GM03348 (cell line): Measurements from ENCODE around the gene BCL2.

Experiments used
- DNase-seq: peaks from one replicate; pipeline ENCODE4 v3.0.0; 2012; ENCODE audit warnings: low spot score

BCL2 gene

DNA sequence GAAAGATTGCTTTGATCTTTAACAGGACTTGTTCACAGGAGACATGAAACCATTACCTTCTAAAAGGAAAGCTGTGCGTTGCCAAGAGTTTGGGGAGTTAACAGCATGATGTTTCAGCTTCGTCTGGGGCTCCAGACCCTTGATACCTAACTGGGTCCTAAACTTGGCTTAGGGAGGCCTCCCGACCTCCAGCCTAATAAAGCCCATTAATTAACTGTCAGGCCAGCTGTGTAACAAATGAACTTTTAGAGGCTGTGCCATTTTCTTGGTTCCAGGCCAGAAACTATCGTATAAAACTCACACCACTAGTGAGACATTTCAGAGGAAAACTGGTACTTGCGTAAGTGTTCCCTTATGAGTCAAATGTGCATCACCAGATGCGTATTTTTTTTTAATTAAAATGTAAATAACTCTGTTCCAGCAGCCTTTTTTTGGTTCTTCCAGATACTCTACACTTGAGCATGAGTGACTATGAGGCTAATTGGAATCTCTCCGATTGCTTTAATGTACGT, 236.5 kb downstream of the BCL2 start:
- no peak for DNase-seq

DNA sequence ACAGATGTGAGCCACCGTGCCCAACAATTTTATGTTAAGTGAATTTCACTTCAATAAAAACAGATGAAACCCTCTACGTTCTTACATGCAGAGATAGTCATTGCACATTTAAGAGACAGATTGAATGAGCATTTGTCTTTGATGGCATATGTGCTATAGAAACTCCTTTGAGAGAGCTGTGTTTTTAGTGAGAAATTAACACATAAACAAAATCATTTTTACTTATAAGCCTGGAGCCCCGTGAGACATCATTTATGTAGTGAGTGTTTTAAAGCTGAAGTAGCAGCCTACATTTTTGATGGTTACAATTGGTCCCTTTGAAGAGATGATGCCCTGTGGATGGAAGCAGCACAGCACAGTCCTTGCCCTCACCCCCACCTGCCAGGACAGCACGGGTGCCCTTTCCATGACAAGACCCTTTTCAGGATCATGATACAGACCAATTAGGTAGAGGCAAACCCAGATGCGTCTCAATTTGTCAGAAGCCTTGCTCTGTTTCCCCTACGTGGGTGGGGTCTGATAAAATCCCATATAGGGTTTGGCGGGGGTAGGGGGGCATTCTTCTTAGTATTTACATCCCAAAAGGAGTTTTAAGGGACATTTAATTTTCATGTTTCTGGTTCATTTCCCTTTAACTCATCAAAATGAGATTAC, 237.1 kb downstream of the BCL2 start:
- DNase-seq = no peak

DNA sequence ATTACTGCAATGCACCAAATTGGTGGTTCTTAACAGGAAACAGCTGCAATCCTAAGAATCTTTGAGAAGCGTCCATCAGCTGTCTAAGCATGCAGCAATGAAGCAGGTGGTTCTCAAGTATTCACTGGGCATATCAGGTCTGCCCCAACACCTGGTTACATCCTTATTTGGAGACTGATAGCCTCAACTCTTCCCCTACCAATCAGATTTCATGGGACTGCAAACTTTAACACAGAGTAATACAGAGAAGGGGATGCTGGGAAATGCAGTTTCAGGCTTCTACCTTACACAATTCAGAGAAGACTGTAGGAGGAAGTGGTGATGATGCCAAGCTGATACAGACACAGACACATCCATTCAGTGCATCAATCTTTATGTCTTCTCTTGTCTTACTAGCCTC, 240.5 kb downstream of the BCL2 start:
- no peak for DNase-seq

DNA sequence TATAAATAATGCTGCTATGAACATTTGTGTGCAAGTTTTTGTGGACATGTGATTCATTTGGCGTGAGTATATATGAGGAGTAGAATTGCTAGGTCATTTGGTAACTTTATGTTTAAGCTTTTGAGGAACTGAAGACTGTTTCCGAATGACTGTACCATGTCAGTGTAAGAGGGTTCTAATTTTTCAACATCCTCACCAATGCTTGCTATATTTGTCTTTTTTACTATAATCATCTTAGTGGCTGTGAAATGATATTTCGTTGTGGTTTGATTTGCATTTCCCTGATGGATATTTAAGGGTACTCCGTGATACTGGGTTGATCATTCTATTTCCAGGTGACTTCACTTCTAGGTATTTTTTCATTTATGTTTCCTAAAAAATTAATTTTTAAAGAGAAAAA, 241.1 kb downstream of the BCL2 start:
- DNase-seq = no peak

DNA sequence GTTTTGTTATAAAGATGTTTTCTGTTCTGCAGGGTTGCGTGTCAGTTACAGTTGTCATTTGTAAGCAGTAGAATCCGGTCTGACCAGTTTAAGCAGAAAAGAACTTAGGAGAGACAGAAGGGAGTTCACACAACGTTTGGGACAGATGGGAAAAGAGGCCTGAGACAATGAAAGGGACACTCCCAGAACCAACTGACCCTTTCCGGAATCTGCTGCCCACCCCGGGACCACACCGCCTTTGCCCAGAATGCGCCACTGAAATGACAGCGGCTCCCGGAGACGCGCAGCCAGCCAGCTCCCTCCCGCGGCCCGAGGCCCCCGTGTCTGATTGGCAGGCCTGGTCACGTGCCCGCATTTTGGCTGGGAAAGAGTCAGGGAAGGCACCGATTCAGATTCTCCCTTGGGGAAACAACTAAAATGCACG, 244.6 kb downstream of the BCL2 start:
- DNase-seq = peak; percentile 93

DNA sequence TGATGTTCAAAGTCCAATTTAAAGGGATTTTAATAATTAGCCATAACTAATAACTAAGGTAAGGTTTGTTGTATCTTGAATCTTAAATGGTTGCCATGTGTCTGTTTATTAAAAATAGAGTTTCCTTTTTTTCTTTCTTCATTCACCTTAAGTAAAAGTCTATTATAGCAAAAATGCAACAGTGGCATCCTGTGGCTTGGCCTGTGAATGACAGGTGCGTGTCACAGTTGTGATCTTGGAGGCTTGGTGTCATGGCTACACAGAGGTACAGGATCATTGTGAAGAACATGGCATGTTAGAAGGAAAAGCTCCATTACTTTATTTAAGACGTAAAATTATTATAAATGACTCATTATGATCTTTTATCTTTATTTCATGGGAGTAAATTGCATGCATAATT, 246.1 kb downstream of the BCL2 start:
- no peak for DNase-seq
